Measurements from ENCODE around the gene ISOC2. TPM values are rescaled to one million over a fixed set of nuclear protein-coding genes. Genes with fewer than 3 reads are reported as not detected.

The ISOC2 gene
- total and polyA plus RNA-seq, 2 experiments from 2014 or later, result 72.2 to 79.3 TPM

DNA sequence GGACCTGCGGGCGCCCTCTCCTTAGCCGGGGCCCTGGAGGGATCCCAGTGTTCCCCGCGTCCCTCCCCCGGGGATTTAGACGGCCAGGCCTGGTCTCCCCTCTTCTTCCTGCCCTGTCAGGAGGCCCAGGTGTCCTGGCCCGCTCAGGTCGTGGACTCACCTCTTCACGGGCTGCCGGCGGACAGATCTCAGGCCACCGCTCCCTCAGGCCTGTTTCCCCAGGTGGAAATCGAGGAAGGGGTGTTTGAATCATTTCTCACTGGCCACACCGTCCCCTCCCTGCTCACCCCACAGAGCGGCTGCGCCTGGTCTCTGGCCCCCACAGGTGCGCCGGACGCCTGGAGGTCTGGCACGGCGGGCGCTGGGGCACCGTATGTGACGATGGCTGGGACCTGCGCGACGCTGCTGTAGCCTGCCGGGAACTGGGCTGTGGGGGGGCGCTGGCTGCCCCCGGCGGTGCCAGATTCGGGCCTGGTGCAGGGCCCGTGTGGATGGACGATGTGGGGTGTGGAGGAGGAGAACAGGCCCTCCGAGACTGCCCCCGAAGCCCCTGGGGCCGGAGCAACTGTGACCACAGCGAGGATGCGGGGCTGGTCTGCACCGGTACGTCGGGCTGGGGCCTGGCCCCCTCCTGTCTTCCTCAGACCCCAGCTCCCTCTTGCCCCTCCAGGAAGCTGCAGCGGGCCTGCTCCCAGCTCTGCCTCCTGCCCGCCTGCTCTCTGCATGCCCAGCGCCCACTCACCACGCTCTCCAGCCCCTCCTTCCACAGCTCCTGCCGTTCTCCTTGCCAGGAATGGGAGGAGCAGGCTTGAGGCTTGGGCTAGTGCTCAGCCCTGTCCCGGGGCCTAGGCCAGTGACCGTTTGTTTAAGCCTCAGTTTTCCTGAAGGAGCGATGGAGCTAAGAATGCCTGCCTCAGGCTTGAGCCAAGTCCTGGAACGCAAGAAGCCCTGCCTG is 29.3 kb upstream of the ISOC2 start:
- Histone ChIP-seq H3K4me2 (no peak overlapping the region), H3K27me3 (peaks cover 10% of the 10 kb centered on the region), H3K9me2 (replicated peaks; ENCODE audit: insufficient read depth) (no peaks in the 10 kb centered on the region), H4K20me1 (ENCODE audit: insufficient read depth, poor library complexity, severe bottlenecking) (no peaks in the 10 kb centered on the region), H3K36me3 (replicated peaks; ENCODE audit: insufficient read depth, low read depth) (no peaks in the 10 kb centered on the region), H3K4me3 (no peak overlapping the region), H2AFZ (no peak overlapping the region), H3K9me3 (ENCODE audit: low read depth) (no peaks in the 10 kb centered on the region), H3K4me1 (ENCODE audit: insufficient read depth) (peaks cover 20% of the 10 kb centered on the region), H3K79me2 (peaks cover 2% of the 10 kb centered on the region), H3K27ac (no peak overlapping the region)
- 91% methylated on average over 36 of the region's 52 CpGs for WGBS (ENCODE audit: low lambda C conversion rate, missing lambda C conversion rate)
- TF ChIP-seq EZH2 (IDR thresholded peaks at IDR 0.05; ENCODE audit: borderline replicate concordance), result no peak
- TF ChIP-seq, protein P1, sequence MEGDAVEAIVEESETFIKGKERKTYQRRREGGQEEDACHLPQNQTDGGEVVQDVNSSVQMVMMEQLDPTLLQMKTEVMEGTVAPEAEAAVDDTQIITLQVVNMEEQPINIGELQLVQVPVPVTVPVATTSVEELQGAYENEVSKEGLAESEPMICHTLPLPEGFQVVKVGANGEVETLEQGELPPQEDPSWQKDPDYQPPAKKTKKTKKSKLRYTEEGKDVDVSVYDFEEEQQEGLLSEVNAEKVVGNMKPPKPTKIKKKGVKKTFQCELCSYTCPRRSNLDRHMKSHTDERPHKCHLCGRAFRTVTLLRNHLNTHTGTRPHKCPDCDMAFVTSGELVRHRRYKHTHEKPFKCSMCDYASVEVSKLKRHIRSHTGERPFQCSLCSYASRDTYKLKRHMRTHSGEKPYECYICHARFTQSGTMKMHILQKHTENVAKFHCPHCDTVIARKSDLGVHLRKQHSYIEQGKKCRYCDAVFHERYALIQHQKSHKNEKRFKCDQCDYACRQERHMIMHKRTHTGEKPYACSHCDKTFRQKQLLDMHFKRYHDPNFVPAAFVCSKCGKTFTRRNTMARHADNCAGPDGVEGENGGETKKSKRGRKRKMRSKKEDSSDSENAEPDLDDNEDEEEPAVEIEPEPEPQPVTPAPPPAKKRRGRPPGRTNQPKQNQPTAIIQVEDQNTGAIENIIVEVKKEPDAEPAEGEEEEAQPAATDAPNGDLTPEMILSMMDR (IDR thresholded peaks at IDR 0.05; ENCODE audit: poor library complexity), result no peak
- TF ChIP-seq EZH2phosphoT487 (IDR thresholded peaks at IDR 0.05; ENCODE audit: low read depth, severe bottlenecking, unreplicated experiment), result no peak
- DNase-seq (ENCODE audit: low spot score), result no peak

GRCh38 chr19:55489711-55490477 is 28.5 kb upstream of the ISOC2 start:
- H3K4me2 ChIP-seq, result no peak overlapping the region
- DNase-seq (ENCODE audit: low spot score), result no peak
- no peak overlapping the region for H3K4me3 ChIP-seq
- no peaks in the 10 kb centered on the region for H3K9me3 ChIP-seq (ENCODE audit: low read depth)
- peaks cover 25% of the 10 kb centered on the region for H3K4me1 ChIP-seq (ENCODE audit: insufficient read depth)
- 66% methylated on average over 13 of the region's 21 CpGs for WGBS (ENCODE audit: low lambda C conversion rate, missing lambda C conversion rate)
- no peak overlapping the region for H3K27ac ChIP-seq
- no peaks in the 10 kb centered on the region for H4K20me1 ChIP-seq (ENCODE audit: insufficient read depth, poor library complexity, severe bottlenecking)
- H3K27me3 ChIP-seq, result peaks cover 10% of the 10 kb centered on the region
- no peak overlapping the region for H2AFZ ChIP-seq
- no peaks in the 10 kb centered on the region for H3K36me3 ChIP-seq (replicated peaks; ENCODE audit: insufficient read depth, low read depth)
- TF ChIP-seq EZH2phosphoT487 (IDR thresholded peaks at IDR 0.05; ENCODE audit: low read depth, severe bottlenecking, unreplicated experiment) (no peak), EZH2 (IDR thresholded peaks at IDR 0.05; ENCODE audit: borderline replicate concordance) (no peak)
- TF ChIP-seq, protein P1 (IDR thresholded peaks at IDR 0.05; ENCODE audit: poor library complexity), result no peak
- no peaks in the 10 kb centered on the region for H3K9me2 ChIP-seq (replicated peaks; ENCODE audit: insufficient read depth)
- H3K79me2 ChIP-seq, result peaks cover 3% of the 10 kb centered on the region

- Histone ChIP-seq H3K4me1 (ENCODE audit: insufficient read depth) (peaks cover 30% of the 10 kb centered on the region), H3K4me2 (no peak overlapping the region), H3K9me2 (replicated peaks; ENCODE audit: insufficient read depth) (no peaks in the 10 kb centered on the region), H3K36me3 (replicated peaks; ENCODE audit: insufficient read depth, low read depth) (no peaks in the 10 kb centered on the region), H4K20me1 (ENCODE audit: insufficient read depth, poor library complexity, severe bottlenecking) (no peaks in the 10 kb centered on the region), H3K4me3 (no peak overlapping the region), H2AFZ (no peak overlapping the region), H3K27ac (no peak overlapping the region), H3K9me3 (ENCODE audit: low read depth) (no peaks in the 10 kb centered on the region), H3K27me3 (peaks cover 10% of the 10 kb centered on the region), H3K79me2 (peaks cover 8% of the 10 kb centered on the region)
- no peak for DNase-seq (ENCODE audit: low spot score)
- TF ChIP-seq, protein P1 (IDR thresholded peaks at IDR 0.05; ENCODE audit: poor library complexity), result no peak
- TF ChIP-seq EZH2phosphoT487 (IDR thresholded peaks at IDR 0.05; ENCODE audit: low read depth, severe bottlenecking, unreplicated experiment), result no peak
- no peak for TF ChIP-seq EZH2 (IDR thresholded peaks at IDR 0.05; ENCODE audit: borderline replicate concordance)
- WGBS (ENCODE audit: low lambda C conversion rate, missing lambda C conversion rate), result 86% methylated on average over 29 of the region's 36 CpGs
These were observed 27.7 kb upstream of the ISOC2 start for GRCh38 chr19:55488986-55489710.

Measured in hepatocyte (in vitro differentiated cells).